ENCODE results near the gene EIF2S2.

Gene EIF2S2

GRCh38 chr20:34085544-34086040 is 26.5 kb downstream of the EIF2S2 start:
- DNase-seq, result no peak

- DNase-seq, result no peak
These were observed 27.7 kb downstream of the EIF2S2 start for GRCh38 chr20:34084227-34084923.

GRCh38 chr20:34083781-34084180 is 28.3 kb downstream of the EIF2S2 start:
- DNase-seq, result no peak

- DNase-seq, result no peak
These were observed 28.9 kb downstream of the EIF2S2 start for GRCh38 chr20:34083137-34083536.

- DNase-seq, result no peak
These were observed 29.7 kb downstream of the EIF2S2 start for GRCh38 chr20:34082232-34082887.

- no peak for DNase-seq
These were observed 32.2 kb downstream of the EIF2S2 start for GRCh38 chr20:34079818-34080217.

- no peak for DNase-seq
These were observed 33.5 kb downstream of the EIF2S2 start for GRCh38 chr20:34078540-34078939.

GRCh38 chr20:34076952-34077351 is 35.1 kb downstream of the EIF2S2 start:
- DNase-seq, result no peak

GRCh38 chr20:34075647-34076046 is 36.4 kb downstream of the EIF2S2 start:
- no peak for DNase-seq

- peak; percentile 30 for DNase-seq
These were observed 37.8 kb downstream of the EIF2S2 start for GRCh38 chr20:34074101-34074760.

GRCh38 chr20:34072778-34073177 is 39.3 kb downstream of the EIF2S2 start:
- DNase-seq, result no peak

GRCh38 chr20:34072076-34072475 is 40.0 kb downstream of the EIF2S2 start:
- no peak for DNase-seq

GRCh38 chr20:34070859-34071258 is 41.2 kb downstream of the EIF2S2 start:
- no peak for DNase-seq

- DNase-seq, result no peak
These were observed 42.0 kb downstream of the EIF2S2 start for GRCh38 chr20:34070079-34070439.

GRCh38 chr20:34069341-34070078 is 42.5 kb downstream of the EIF2S2 start:
- peak; percentile 40 for DNase-seq

GRCh38 chr20:34068001-34068400 is 44.0 kb downstream of the EIF2S2 start:
- DNase-seq, result no peak

GRCh38 chr20:34066476-34067090 is 45.5 kb downstream of the EIF2S2 start:
- no peak for DNase-seq

- no peak for DNase-seq
These were observed 46.8 kb downstream of the EIF2S2 start for GRCh38 chr20:34065260-34065659.

GRCh38 chr20:34064286-34064685 is 47.8 kb downstream of the EIF2S2 start:
- no peak for DNase-seq

GRCh38 chr20:34062570-34063482 is 49.2 kb downstream of the EIF2S2 start:
- peak; percentile 30 for DNase-seq

- DNase-seq, result no peak
These were observed 50.3 kb downstream of the EIF2S2 start for GRCh38 chr20:34061695-34062094.

GRCh38 chr20:34060970-34061369 is 51.1 kb downstream of the EIF2S2 start:
- DNase-seq, result no peak

Data from stimulated activated CD4-positive, alpha-beta T cell treated with anti-CD3 and anti-CD28 coated beads, Interleukin-1b, Interleukin-23, amount 100 ng/mL, for 48 hours (primary cell).